Measurements from ENCODE around the gene CPEB4.

CPEB4 gene

DNA sequence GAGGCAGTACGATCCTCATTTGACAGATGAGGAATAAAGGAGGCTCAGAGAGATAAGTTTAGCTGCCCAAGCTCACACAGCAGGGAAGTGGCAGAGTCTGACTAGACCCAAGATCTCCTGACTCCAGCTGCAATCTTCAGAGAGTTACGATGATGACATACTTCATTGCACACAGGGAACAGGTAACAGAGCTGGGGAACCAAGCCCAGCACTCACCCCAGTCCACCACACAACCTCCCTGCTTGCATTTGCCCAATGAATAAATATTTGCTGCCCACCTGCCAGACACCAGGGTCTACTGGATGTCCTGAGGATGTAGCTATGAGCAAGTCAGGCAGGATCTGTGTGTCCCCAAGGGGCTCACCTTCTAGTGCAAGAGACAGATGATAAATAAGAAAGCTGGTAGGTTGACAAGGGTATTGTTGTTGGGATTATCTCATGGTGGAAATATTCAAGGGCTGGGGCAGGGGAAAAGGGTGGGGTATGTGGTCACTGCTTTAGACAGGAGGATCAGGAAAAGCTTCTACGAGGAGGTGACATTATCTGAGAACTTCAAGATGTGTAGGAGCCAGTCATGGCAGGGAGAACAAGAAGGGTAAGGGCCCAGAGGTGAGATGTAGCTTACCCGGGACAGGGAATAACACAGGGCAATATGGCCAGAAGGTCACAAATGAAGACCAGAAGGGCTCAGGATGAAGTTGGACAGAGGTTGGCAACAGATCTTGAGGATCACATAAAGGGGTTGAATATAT is 28.6 kb upstream of the CPEB4 start:
- no peak for DNase-seq

DNA sequence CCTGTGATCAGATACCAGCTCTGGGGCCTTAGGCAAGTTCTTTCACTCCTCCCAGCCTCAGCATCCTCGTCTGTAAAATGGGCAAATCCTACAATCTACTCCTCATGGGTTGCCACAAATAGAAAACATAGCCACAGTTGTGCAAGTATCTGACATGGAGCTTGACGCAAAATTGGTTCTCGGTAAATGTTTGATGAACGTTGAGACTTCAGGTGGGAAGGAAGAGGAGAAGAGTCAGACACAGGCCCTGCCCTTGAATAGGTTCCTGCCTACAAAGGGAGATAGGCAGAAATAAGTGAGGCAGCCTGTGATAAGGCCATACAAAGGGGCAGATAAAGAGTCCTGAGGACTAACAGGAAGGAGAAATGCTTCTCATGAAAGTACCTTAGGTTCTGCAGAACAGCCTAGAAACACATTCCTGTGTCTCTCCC is 26.1 kb upstream of the CPEB4 start:
- DNase-seq = no peak

DNA sequence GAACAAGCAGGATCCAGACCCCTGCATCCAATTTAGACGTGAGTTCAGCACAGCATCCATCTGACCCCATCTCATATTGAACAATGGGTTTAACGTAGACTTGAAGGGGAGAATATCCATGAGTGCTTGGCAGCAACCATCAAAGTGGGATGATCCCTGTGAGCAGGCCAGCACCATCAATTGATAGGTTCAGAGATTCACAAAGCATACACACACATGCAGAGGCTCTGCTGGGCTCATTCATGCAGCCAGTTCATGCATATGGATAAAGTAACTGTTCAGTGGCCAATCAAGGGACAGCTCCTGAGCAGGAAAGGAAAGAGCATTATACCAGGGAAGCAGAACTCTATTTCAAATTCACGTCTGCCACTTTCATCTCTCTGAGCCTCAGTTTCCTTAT is 24.8 kb upstream of the CPEB4 start:
- no peak for DNase-seq

DNA sequence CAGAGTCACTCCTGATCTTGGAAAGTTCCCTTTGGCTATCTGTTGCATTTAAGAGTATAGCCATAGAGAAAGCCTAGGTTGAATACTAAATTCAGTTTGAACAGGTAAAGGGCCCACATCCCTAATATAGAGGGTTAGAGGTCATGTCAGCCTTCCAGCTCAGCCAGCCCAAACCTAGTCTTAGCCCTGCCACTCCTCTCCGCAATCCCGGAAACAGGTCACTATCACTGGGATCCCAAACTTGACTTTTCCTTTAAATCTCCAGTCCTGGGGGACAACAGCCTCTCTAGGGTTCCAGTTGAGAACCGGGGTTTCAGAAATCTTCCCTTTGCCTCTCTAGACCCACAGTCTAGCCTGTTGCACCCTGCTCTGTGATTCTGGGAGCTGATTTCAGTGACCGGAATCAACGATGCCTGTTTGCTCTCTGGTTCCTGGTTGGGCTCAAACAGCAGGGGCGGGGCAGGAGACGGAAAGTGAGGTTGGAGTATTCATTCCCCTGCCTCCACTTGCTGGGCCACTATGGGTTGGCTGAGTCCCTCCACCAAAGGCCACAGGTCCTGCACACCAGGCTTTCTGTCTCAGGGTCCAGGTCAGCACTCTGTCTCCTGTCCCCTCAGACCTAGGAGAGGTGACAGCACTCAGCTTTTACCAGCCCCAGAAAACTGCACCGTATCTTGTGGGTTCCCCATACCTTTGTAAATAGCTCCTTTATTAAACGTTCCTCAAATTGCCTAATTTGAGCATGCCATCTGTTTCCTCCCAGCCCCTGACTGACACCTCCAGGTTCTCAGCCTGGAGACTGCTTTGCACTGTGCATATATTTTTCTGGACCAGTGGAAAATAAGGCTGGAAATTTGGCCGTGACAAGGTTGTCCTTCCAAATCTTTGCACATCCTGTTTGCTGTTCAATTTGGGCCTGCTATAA is 23.8 kb upstream of the CPEB4 start:
- DNase-seq = no peak

DNA sequence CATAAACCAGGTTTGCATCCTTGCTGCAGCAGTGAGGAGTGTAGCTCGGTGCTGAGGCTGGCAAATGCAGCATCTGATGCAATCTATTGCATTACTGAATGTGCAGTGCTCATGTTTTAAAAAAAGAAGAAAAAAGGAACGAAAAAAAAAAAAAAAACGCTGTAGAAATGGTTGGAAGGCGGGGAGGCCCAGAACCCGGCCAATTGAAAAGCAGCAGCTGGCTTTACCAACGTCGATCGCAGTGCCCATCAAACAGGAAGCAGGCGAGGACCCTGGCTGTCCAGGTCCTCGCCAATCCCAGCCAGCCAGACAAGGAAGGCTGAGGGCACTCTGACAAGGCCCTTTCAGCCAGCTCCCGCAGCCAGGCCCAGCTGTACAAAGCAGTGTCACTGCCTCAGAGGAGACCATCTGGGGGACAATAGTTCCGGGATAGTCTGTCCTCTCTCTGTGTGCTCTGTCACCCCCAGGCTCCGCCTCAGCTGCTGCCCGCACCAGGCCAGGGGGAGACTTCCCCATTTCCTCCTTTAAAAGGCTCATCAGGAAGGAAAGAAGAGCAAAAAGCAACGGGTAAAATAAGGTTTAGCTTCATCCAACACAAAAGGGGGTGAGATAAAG is 21.8 kb upstream of the CPEB4 start:
- DNase-seq = no peak

DNA sequence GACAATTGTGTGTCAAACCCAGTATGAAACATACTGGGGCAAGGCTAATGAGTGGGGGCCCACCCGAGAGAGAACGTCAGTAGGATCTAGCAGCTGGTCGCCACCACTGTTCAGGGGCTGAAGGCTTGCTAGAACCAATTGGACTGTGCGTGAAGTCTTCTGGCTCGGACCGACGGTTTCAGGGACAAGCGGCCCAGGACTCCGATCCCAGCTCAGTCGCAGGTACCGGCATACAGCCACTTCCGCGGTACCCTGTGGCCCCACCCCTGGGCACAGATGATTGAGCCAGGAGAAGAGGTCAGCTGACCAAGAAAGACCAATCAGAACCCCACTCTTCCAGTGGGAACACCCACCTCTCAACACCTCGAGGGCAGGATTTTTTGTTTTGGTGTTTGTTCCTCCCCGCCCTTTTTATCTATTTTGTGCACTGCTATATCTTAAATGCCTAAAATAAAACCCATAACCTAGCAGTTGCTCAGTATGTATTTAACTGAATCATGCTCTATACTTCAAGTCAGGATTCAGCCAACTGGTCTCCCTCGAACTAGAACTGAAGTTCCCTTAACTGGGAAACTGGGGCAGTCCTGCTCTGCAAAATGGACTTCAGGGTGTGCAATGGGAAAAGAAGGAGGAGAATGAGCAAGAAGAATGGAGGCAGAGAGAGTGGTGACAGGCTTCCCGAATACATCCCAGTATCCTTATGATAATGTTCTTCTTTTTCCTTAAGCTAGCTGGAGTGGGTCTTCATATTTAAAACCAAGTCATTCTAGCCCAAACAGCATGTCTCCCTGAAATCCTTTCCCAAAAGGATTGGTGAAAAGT is 21.1 kb upstream of the CPEB4 start:
- no peak for DNase-seq

DNA sequence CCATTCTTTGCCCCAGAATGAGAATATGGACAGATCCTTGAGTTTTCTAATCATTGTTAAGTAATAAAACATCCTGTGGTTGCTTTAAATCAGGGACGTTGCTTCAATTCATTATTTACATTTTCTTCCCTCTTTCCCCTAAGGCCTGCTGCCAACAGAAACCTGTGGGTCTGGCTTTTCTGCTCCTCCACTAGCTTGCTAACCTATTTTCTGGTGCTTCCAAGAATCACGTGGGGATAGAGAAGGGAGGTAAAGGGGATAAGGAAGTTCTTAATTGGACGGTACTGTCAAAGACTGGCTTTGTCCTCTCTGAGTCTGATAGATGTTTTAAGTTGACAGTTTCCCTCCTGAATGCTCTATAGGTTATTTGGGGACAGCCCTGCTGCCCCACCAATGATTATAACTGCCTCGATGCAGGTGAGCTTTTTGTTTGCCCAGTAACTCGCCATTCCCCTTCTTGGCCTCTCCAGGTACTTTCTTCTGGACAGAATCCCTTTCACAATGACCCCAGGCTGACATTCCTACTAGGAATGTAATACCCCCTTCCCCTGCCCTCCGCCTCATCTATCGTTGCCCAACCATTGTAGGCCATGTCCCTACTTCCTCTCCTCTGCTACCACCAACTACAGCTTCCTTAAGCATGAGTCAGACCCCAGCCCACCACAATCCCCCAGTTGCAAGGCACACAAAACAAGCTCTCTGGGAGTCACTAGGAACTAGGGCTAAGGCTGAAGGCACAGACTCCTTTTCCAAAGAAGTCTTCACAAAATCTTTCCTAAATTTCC is 19.9 kb upstream of the CPEB4 start:
- no peak for DNase-seq

DNA sequence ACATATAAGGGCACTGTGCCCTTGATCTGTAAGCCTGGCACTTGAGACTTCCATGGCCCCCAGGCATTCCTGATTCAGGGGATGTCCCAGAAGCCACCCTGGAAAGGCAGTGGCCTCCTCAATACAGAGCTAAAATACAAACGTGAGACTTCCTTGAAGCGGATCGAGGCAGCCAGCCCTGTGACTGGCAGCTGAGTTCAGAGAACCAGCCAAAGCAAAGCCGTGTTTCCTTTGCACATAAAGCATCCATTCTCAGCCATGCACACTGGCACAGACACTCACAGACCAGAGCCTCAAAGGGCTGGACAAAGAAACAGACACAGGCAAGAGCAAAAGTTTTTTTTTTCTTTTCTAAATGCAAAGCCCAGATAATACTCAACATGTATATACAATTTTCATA is 18.8 kb upstream of the CPEB4 start:
- DNase-seq = no peak

DNA sequence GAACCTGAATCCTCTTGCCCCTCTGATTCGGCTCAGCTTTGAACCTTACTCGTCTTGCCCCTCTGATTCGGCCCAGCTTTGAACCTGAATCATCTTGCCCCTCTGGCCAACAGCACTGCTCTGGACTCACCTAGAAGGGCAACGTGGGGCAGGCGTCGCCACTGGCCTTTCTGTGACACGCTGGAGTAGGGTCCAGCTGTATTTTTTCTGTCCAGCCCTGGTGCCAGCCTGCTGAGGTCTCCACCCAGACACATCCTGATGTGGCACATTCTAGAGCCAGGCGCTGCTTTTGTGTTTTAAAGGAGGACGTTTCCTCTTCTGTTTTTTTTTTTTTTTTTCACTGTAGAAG is 15.2 kb upstream of the CPEB4 start:
- DNase-seq = no peak

DNA sequence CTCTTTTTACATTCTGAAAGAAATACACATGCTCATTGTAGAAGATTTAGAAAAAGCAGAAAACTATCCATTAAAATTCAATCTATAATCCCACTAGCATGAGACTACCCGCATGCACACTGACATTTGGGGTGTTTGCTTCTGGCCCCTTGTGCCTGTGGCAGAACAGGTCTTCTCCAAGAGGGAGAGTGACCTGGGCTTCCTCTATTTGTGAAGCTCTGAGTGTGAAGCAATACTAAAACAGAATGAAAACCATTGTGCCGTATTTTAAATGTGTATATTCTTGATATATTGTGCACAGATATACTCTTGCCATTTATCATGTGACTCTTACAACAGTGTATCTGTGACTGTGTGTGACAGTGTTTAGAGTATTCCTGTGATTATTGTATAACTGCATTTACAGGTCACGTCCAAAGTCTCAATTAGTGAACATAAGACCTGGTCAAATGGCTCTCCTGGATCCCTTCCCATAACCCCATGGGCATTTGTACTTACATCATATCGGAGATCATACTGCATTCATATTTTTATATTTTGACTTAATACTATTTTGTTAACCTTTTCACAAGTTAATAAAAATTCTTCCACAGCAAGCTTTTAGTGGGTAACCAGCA is 14.7 kb upstream of the CPEB4 start:
- DNase-seq = no peak

DNA sequence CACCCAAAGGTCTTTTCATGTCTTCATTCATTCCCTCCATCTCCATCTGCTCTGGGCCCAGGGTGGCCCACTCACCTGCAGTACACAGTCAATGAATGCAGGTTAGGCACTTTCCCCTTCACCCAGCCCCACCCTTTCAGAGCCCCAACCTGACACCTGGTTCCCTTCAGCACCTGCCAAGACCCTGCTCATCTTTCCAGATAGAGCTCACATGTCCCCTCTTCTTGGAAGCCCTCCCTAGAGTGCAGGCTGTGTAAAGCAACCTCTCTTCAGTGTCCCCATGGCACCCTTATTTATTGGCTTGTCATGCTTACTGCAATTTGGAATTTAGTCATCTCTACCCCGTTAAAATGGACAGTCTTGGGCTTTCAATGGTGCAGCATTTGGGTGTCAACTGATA is 13.0 kb upstream of the CPEB4 start:
- DNase-seq = no peak

DNA sequence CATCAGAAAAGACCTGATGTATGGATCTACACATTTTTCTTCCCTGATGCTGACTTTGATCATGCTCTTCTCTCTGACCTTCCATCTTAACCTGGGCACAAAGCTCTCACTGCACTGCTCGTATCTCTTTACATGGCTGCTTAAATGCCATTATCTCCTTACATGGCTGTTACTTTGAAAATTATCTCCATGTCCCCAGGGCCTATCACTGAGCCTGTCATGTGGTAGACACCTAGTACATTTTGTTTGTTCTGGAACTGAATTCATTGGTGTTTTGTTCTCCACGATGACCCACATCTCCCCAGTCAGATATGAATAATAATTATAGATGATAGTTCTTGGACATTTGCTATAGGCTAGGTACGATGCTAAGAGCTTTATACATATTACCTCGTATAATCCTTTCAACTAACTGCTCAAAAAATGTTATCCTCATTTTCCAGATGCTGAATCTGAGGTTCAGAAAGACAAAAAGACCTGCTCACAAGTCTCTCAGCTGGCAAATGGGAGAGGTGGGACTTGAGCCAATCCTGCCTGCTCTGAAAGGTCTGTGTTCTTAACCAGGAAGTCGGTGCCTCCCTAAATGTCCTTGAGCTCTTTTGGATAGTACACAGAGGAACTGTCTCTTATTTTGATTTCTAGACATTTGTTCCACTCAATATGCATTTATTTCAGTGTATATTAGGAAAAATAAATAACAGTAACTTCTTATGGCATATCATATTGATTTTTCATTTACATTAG is 9.8 kb upstream of the CPEB4 start:
- no peak for DNase-seq

DNA sequence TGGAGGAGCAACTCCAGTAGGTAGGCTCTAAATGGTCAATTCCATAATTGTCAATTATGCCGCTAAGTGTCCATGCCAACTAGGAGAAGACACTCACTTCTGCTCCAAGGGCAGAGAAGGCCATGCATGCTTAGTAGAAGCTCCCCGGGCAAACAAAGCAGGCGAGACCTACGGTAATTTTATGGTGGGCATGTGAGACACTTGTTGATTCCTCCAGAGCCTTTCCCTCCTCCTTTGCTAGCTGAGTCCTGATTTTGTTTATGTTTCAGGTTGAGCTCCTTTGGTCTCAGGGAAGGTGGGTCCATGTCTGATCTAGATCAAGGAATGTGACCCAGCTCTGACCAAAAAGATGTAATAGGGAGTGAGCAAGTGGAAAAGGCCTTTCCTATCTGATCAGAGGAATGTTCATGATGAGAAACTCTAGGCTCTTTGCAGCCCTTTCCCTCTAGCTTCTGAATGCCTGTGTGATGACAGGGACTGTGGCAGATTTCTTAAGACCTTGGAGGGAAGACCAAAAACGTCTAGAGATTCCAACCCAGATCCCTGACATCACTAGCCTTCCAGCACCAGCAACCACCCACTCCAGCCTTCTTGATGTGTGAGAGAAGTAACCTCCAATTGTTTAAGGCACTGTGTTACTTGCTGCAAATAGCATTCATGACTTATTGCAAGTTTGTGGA is 7.7 kb upstream of the CPEB4 start:
- no peak for DNase-seq

DNA sequence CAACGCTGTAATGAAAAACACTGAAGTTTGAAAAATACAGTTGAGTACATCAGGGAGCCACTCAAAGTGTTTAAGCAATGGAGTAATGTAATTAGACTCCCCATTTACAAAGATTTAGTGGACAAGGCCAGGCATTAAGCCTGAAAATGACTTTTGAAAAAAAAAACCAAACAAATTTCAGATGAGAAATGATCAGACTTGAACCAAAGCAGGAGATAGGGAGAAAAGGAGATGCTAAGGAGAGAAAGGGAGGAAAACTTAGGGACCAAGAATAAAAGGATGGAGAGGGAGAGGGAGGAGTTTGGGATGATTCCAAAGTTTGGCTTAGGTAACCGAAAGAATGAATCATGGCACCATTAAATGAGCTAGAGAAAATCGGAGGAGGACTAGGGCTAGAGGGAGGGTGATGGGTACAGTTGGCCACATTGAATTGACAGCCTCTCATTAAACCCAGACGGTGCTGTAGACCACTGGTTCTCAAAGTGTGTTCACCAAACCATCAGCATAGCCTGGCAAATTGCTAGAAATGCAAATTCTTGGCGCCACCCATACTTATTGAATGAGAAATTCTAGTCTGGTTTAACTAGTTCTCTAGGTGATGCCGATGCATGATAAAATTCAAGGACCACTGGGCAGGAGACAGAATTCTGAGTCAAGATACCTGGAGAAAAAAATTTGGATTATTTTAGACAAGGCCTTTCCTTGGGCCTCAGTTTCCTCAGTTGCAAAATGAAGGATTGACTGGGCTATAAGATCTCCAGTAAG is 6.2 kb upstream of the CPEB4 start:
- DNase-seq = no peak

DNA sequence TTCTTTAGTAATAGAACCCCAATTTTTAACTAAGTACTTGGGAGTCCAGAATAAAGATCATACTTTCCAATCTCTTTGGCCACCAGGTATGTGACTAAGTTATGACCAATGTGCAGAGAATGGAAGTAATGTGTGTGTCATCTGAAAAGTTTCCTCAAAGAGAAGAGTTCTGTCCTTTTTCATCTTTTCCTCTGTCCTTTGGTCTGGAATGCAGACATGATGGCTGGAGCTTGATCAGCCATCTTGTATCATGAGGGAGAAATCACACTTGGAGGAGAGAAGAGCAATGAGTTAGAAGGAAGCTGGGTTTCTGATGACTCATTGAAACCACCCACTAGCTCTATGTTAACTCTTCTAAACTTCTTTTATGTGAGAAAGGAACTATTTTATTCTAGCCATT is 5.5 kb upstream of the CPEB4 start:
- no peak for DNase-seq

DNA sequence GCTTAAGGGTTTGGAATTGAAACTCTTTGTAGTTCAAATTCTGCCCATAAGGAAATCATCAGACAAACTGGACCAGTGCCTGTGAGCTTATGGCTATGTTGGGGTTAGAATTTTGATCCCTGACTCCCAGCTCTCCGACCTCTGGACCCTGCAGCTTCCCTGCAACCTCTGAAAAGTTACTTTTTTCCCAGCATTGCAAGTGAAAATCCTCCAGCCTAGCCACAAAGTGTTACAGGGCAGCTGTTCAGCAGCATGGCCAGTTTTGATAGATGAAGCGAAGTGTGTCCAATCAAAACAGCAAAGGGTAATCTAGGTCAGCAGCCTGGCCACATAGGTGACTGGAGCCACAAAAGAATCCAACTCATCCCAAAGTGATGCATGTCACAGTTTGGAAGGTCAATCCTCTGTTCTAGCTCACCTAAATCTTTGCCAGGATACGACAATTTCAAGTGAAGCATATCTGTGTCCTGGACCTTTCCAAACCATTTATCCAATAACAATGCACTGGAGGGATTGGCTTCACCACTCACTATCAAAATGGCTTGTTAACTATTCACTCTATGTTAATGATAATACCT is 4.7 kb upstream of the CPEB4 start:
- DNase-seq = no peak

DNA sequence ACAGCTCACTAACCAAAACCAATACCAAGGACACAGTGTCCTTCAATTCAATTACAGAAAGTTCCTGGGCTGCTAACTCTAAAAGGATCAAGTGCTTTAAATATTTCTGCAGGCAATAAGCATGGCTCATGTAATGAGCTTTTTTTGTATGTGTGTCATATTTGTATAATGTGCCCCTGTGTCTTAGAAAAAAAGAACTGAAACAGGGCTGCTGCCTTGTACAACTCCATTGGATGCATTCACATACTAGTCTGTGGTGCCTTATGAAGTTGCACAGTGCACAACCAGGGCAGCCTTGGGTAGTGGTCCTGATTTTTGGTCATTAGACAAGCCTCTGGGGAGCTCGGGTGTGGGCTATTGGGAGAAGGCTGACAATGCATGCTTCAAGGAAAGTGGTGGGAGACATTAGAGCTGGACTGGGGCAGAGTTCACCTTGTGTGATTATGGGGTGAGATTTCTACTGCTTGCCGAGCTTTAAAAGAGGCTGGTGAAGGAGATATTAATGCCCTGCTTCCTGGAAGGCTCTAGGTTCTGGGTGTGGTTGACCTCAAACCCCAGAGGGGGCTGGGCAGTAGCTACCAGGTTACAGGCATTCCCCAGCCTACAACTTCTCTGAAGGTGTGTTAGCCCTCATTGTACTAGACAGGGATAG is 3.6 kb upstream of the CPEB4 start:
- DNase-seq = peak; percentile 64

DNA sequence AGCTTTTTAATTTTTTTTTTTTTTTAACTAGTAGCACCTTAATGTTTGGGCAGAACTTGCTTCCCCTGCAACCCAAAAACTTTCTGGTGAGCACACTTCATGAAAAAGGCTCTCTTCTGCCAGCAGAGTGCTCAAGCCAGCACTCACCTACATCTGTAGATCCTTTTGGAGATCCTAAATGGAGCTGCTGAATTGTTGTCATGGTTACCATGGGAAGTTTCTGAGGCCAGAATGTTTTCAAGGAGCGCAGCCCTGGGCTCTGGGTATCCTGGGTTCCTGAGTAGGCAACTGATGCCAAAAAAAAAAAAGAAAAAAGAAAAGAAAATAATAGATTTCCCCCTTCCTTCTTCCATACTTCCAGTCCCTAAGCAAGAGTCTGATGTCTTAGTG is 3.1 kb upstream of the CPEB4 start:
- no peak for DNase-seq
